HG03432 (cell line): ENCODE data around the gene DUS1L.

Source experiments
- ATAC-seq: cut with Tn5 transposase; IDR thresholded peaks from one replicate; pipeline ENCODE4 v1.9.1; 2021; ENCODE audit warnings: mild to moderate bottlenecking, moderate library complexity; ENCODE audit not compliant: unreplicated experiment

DUS1L gene

GRCh38 chr17:82029990-82030469 lies 35.6 kb downstream of the DUS1L start:
- ATAC-seq: no peak

- ATAC-seq: no peak
Measured at GRCh38 chr17:82029391-82029790, 36.2 kb downstream of the DUS1L start.

- ATAC-seq: no peak
Measured at GRCh38 chr17:82028966-82029365, 36.6 kb downstream of the DUS1L start.

- ATAC-seq: no peak
Measured at GRCh38 chr17:82028246-82028645, 37.4 kb downstream of the DUS1L start.

GRCh38 chr17:82025401-82026107 lies 40.0 kb downstream of the DUS1L start:
- no peak for ATAC-seq

- ATAC-seq: no peak
Measured at GRCh38 chr17:82024859-82025258, 40.7 kb downstream of the DUS1L start.

- ATAC-seq: peak; percentile 1
Measured at GRCh38 chr17:82023447-82024241, 42.0 kb downstream of the DUS1L start.

GRCh38 chr17:82022981-82023446 lies 42.6 kb downstream of the DUS1L start, which contains the start of gene LRRC45:
TSS of gene LRRC45 (plus strand) at chr17:82023305. CDS start at chr17:82023644, 339 bp downstream.
- ATAC-seq: peak; percentile 84

GRCh38 chr17:82022310-82022980 lies 43.2 kb downstream of the DUS1L start, which contains the start of gene CENPX:
TSS of gene CENPX (minus strand) at chr17:82022878. CDS start at chr17:82022861, 17 bp downstream.
- ATAC-seq: no peak

- ATAC-seq: no peak
Measured at GRCh38 chr17:82021900-82022309, 43.7 kb downstream of the DUS1L start.

- no peak for ATAC-seq
Measured at GRCh38 chr17:82021107-82021899, 44.3 kb downstream of the DUS1L start.

- no peak for ATAC-seq
Measured at GRCh38 chr17:82020572-82021106, 45.0 kb downstream of the DUS1L start.

- ATAC-seq: no peak
Measured at GRCh38 chr17:82019690-82020571, 45.7 kb downstream of the DUS1L start.

- ATAC-seq: no peak
Measured at GRCh38 chr17:82018989-82019689, 46.5 kb downstream of the DUS1L start.

GRCh38 chr17:82018152-82018988 lies 47.2 kb downstream of the DUS1L start:
- ATAC-seq: no peak

GRCh38 chr17:82017612-82018151 lies 47.9 kb downstream of the DUS1L start:
- ATAC-seq: no peak

- no peak for ATAC-seq
Measured at GRCh38 chr17:82016875-82017459, 48.6 kb downstream of the DUS1L start.
